OCI-LY7 (cell line): ENCODE data around the gene TSHZ2.

Source experiments
- EZH2phosphoT487 ChIP-seq: fragments of 200-600 bp; sonication (generic); IDR thresholded peaks from 2 replicates; pipeline ENCODE4 v1.6.1; 2018; ENCODE audit warnings: low read depth, borderline replicate concordance, mild to moderate bottlenecking, mixed run types, antibody characterized with exemption, low read length, moderate library complexity, mixed read lengths
- TF ChIP-seq, protein P1 (sequence below): fragments of 200-600 bp; sonication (generic); conservative IDR thresholded peaks from 2 replicates; pipeline ENCODE4 v1.5.1; 2014; ENCODE audit warnings: mild to moderate bottlenecking, antibody characterized with exemption, low read length, moderate library complexity, mixed read lengths

GRCh38 chr20:52936351-52937340, 35.5 kb upstream of the TSHZ2 start:
- TF ChIP-seq, protein P1, sequence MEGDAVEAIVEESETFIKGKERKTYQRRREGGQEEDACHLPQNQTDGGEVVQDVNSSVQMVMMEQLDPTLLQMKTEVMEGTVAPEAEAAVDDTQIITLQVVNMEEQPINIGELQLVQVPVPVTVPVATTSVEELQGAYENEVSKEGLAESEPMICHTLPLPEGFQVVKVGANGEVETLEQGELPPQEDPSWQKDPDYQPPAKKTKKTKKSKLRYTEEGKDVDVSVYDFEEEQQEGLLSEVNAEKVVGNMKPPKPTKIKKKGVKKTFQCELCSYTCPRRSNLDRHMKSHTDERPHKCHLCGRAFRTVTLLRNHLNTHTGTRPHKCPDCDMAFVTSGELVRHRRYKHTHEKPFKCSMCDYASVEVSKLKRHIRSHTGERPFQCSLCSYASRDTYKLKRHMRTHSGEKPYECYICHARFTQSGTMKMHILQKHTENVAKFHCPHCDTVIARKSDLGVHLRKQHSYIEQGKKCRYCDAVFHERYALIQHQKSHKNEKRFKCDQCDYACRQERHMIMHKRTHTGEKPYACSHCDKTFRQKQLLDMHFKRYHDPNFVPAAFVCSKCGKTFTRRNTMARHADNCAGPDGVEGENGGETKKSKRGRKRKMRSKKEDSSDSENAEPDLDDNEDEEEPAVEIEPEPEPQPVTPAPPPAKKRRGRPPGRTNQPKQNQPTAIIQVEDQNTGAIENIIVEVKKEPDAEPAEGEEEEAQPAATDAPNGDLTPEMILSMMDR: no peak
- TF ChIP-seq EZH2phosphoT487: no peak
